HepG2 (cell line): ENCODE data around the gene COPS3. TPM values are rescaled to one million over a fixed set of nuclear protein-coding genes. Genes with fewer than 3 reads are reported as not detected.

ENCODE experiments used
- ARID4A ChIP-seq: sonication (generic); formaldehyde crosslinking; IDR thresholded peaks from 2 replicates; pipeline ENCODE4 v1.5.0; 2020; ENCODE audit warnings: mild to moderate bottlenecking, missing genetic modification reagents, borderline replicate concordance
- FOXA1 ChIP-seq, 2 experiments: fragments of 450-650 bp in 1 of 2; sonication (generic) in 1 of 2; formaldehyde crosslinking in 1 of 2; IDR thresholded peaks; 2 replicates each; pipeline versions ENCODE4 v1.4.0 to v1.6.1; 2016 to 2020; ENCODE audit warnings: missing genetic modification reagents in 1 of 2
- GLI4 ChIP-seq: sonication (generic); formaldehyde crosslinking; IDR thresholded peaks from 2 replicates; pipeline ENCODE4 v1.5.1; 2020; ENCODE audit warnings: missing genetic modification reagents, mild to moderate bottlenecking, moderate library complexity, borderline replicate concordance
- HES4 ChIP-seq: sonication (generic); formaldehyde crosslinking; IDR thresholded peaks from 2 replicates; pipeline ENCODE4 v1.9.0; 2021; ENCODE audit warnings: mild to moderate bottlenecking, missing genetic modification reagents, borderline replicate concordance
- HNRNPK ChIP-seq: fragments of 200-400 bp; formaldehyde crosslinking; IDR thresholded peaks from 2 replicates; pipeline ENCODE4 v1.6.1; 2018; ENCODE audit warnings: low read length, low read depth, moderate library complexity, mild to moderate bottlenecking; ENCODE audit not compliant: poor library complexity, severe bottlenecking
- KDM2A ChIP-seq: sonication (generic); formaldehyde crosslinking; IDR thresholded peaks from 2 replicates; pipeline ENCODE4 v1.4.0; 2020; ENCODE audit warnings: low read depth, missing genetic modification reagents, borderline replicate concordance
- MAFF ChIP-seq: IDR thresholded peaks from 2 replicates; pipeline ENCODE4 v1.6.1; 2011; ENCODE audit warnings: low read depth, low read length, improper control_type of control experiment
- RNF2 ChIP-seq: fragments of 450-650 bp; conservative IDR thresholded peaks from 2 replicates; pipeline ENCODE4 v1.6.1; 2016; ENCODE audit warnings: low read depth
- TSC22D2 ChIP-seq: sonication (generic); formaldehyde crosslinking; IDR thresholded peaks from 2 replicates; pipeline ENCODE4 v1.5.1; 2020; ENCODE audit warnings: missing genetic modification reagents, mild to moderate bottlenecking, borderline replicate concordance
- ZFP82 ChIP-seq: sonication (generic); formaldehyde crosslinking; IDR thresholded peaks from 2 replicates; pipeline ENCODE4 v1.5.1; 2020; ENCODE audit warnings: mild to moderate bottlenecking, missing genetic modification reagents, borderline replicate concordance
- ZIK1 ChIP-seq: sonication (generic); formaldehyde crosslinking; IDR thresholded peaks from 2 replicates; pipeline ENCODE4 v1.5.0; 2020; ENCODE audit warnings: mild to moderate bottlenecking, low read depth, missing genetic modification reagents, borderline replicate concordance
- ZNF142 ChIP-seq: sonication (generic); formaldehyde crosslinking; IDR thresholded peaks from 2 replicates; pipeline ENCODE4 v1.4.0; 2020; ENCODE audit warnings: missing genetic modification reagents
- ZNF451 ChIP-seq: sonication (generic); formaldehyde crosslinking; IDR thresholded peaks from 2 replicates; pipeline ENCODE4 v1.5.0; 2020; ENCODE audit warnings: mild to moderate bottlenecking, missing genetic modification reagents
- ZNF891 ChIP-seq: sonication (generic); formaldehyde crosslinking; IDR thresholded peaks from 2 replicates; pipeline ENCODE4 v1.5.0; 2020; ENCODE audit warnings: mild to moderate bottlenecking, missing genetic modification reagents
- polyA plus RNA-seq, 8 experiments: library from polyadenylated mRNA; depleted of rRNA in 3 of 8; stranded (reverse) in 7 of 8; unstranded in 1 of 8; fragments of >200 nt; fragmentation: Illumina TruSeq in 4 of 8; extraction: Trizol in 4 of 8; gene quantifications; 2 replicates each; pipeline versions ENCODE4 v1.2.1 to v1.2.3, GENCODE V29; 2011 to 2016; ENCODE audit warnings: low read depth in 4 of 8, missing spikeins in 1 of 8, mixed read lengths in 1 of 8; ENCODE audit not compliant: insufficient read depth in 1 of 8
- total RNA-seq, 5 experiments: library from RNA; depleted of rRNA; stranded (reverse); fragments of >200 nt; fragmentation: Illumina TruSeq; extraction: Trizol; gene quantifications; 2 replicates each; pipeline ENCODE4 v1.2.3, GENCODE V29; 2016; ENCODE audit warnings: low read depth in 1 of 5
- TF ChIP-seq, protein P1 (sequence below): sonication (generic); formaldehyde crosslinking; IDR thresholded peaks from 2 replicates; pipeline ENCODE4 v1.4.0; 2020; ENCODE audit warnings: missing genetic modification reagents, borderline replicate concordance

COPS3 gene
- total and polyA plus RNA-seq, 2 of the 13 experiments (the other 11 are each of a cell fraction or from before 2014, with no cell fraction given), result 46.3 to 103 TPM

DNA sequence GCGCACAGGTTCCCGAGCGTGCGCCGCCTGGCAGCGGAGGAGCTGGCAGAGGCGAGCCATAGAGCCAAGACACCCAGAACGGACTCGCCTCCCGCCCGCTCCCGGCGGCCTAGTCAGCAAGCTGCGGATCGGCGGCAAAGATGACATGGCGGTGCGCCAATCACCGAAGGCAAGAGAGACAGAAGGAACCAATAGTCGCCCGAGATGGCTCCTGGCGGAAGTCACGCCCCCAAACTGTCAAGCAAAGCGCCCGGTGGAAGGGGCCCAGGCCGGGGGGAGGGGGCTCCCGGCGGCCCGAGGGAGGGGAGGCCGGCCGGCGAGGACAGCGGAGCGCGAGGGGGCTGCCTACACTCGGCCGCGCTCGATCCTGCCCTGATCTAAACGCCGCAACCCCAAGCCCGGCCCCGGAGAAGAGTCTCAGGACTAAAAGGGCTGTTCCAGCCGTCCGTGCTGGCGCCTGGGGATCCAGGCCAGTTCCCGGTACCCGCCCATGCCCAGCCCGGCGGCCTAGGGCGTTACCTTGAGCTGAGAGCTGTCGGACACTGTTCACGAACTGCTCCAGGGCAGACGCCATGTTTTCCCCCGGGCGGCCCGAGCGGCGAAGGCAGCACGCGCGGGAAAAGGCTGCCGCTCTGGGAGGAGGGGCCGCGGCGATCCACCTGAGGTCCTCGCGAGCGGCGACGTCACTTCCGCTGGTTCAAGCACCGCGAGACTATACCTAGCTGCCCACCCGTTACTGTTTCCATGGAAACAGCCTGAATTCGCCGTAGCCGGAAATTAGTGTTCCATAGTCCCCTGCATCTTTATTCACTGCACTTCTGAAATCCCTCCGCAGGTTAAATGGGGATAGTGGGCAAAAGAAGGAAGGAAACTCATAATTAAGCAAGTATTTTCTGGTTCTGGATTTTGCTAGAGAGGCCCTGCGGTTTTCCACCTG is at the start of gene COPS3 (continued):
- TF ChIP-seq ZNF142 (0 out of 2 replicates have a peak, but pooled peaks have one; percentile 15), HNRNPK (no peak), ZNF451 (CRISPR knock-in tag) (peak; percentile 68; the same call in 1 of the 2 replicates), TSC22D2 (CRISPR knock-in tag) (0 out of 2 replicates have a peak, but pooled peaks have one; percentile 23), GLI4 (CRISPR knock-in tag) (peak; percentile 64; the same call in 1 of the 2 replicates), ZIK1 (CRISPR knock-in tag) (peak; percentile 14; the same call in 1 of the 2 replicates), MAFF (peak; percentile 66), RNF2 (peak; percentile 91), KDM2A (CRISPR knock-in tag) (peak; percentile 77), FOXA1 (IDR thresholded peaks at IDR 0.05) (no peak), FOXA1 (CRISPR knock-in tag; IDR thresholded peaks at IDR 0.05) (0 out of 2 replicates have a peak, but pooled peaks have one; percentile 6), ARID4A (peak; percentile 93), ZNF891 (CRISPR knock-in tag) (no peak), ZFP82 (CRISPR knock-in tag) (peak; percentile 65; the same call in 1 of the 2 replicates), HES4 (CRISPR knock-in tag) (0 out of 2 replicates have a peak, but pooled peaks have one; percentile 33)
- TF ChIP-seq, protein P1, sequence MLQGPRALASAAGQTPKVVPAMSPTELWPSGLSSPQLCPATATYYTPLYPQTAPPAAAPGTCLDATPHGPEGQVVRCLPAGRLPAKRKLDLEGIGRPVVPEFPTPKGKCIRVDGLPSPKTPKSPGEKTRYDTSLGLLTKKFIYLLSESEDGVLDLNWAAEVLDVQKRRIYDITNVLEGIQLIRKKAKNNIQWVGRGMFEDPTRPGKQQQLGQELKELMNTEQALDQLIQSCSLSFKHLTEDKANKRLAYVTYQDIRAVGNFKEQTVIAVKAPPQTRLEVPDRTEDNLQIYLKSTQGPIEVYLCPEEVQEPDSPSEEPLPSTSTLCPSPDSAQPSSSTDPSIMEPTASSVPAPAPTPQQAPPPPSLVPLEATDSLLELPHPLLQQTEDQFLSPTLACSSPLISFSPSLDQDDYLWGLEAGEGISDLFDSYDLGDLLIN, result peak; percentile 92; the same call in 1 of the 2 replicates
